Measurements from ENCODE around the gene SLBP.
A peak's percentile ranks its signal among the peaks of the same experiment; 100 is the strongest.

SLBP gene

DNA sequence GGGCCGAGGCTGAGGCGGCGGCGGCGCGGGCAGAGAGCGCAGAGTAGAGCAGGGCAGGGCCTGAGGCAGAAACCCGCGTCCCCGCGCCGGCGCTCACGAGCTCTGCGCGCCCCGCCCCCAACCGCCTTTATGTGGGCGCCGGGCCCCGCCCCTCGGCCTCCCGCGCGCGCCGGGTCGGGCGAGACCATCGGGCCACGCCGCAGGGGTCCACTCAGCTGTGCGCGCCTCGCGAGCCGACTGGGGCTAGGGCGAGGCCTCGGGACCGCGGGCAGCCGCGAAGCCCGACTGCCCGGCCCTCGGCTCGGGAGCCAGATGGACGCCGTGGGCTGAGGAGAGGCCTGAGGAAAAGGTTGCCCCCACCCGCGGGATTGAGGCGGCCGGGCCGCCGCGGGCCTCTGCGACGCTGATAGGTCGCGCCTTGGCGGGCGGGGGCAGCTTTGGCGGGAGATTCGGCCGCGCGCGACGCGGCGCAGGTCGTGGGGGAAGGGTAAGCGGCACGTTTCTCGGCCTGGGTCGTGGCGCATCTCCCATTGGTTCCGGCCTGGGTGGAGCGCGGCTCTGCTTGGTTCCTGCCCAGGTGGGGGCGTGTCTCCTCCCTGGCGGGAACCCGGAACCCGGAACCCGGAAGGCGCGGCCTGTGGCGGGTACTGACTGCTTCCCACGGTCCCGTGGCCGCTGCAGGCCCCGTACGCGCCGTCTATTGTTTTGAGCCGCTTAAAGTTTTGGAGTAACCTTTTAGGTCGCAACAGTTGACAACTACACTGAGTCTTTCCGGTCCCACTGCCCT lies at the start of gene SLBP:
Gene SLBP (minus strand): TSS at position 104 of the 787 bp plus-strand sequence. CDS start 131 bp downstream, outside the sequence.
- DNase-seq (ENCODE audit: low read depth): peak; percentile 99

DNA sequence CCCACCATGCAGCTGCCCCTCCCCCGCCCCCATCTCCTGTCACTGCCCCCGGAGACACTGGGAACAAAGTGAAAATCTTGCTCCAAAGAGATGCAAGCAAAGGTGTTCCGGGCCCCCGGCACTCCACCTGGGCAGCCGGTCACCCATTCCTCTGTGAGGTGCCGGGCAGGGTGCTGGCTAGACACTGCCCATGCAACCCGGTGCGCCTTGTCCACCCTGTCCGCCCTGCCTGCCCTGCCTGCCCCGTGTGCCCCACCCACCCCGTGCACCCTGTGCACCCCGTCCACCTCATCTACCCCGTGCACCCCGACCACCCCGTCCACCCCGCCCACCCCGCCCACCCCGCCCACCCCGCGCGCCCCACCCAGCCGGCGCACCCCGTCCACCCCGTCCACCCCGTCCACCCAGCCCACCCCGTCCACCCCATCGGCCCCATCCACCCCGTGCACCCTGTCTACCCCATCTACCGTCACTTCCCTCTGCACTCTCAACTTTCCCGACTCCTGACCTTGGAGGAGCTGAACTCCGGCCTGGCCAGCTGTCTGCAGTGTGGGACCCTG lies 49.1 kb upstream of the SLBP start:
- no peak for DNase-seq (ENCODE audit: low read depth)

DNA sequence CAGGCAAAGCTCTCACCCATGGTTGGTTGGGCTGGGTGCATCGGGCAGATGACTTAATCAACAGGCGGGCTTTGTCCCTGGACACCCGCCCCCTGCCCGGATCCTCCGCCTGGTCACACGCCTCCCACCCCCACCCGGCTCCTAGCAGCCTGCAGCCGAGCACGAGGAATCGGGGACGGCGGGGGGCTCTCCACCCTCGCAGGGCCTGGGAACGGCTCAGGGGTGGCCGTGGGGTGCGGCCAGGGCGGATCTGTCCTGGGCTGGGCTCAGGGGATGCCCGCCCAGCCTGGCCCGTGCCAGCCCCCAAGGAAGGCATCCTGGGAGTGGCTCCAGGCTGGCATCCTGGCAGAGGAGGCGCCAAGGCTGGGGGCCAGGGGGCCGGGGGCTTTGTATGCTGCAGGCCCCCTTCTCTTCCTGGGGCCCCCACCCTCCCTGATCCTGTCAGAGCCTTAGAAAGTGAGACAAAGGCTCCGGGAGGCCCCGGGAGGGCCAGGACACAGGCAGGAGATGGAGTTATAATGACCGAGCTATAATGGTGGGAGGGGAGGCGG lies 48.5 kb upstream of the SLBP start:
- no peak for DNase-seq (ENCODE audit: low read depth)

DNA sequence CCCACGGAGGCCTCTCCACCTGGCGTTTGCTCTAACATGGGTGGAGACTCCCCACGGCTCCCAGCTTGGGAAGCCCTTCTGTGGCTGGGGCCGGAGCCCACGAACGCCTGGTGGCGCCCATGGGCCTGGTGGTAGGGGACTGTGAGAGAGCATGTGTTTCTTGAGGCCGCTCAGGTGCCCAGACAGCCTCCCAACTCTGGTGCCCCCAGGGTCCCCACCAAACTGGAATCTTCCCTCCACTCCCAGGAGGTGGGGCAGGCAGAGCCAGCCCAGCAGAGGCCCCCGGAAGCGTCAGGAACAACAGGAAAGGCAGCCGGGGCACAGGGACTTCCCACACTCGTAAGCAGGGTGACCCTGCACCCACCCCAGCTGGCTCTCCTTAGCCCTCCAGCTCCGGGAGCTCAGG lies 47.7 kb upstream of the SLBP start:
- DNase-seq (ENCODE audit: low read depth): no peak

DNA sequence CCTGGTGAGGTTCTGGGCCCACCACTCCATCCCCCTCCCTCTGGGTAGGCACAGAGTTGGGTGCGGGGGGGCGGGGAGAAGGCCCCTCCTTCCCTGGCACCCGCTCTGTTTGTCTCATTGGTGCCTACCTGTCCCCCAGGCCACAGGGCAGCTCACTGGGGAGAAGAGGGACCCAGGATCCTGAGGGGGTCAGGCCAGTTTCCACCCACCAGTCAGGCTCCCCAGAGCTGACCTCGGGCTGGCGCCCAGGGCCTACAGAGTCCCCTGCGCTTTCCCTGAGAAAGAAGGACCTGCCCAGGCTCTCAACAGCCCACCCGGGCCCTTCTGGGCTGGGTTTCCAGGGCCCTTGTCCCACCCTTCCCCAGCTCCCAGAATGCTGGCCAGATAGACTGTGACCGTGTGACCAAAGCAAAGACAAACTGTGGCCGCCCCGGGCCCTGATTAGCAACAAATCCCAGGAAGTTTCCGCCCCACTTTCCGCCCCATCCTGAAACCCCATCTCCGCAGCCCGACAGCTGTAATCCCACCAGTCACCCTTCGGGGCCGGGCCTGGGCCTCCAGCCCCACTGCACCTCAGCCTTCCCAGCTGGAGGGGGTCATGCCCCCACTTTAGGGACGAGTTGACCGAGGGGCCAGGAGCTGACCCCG lies 47.2 kb upstream of the SLBP start:
- DNase-seq (ENCODE audit: low read depth): no peak

DNA sequence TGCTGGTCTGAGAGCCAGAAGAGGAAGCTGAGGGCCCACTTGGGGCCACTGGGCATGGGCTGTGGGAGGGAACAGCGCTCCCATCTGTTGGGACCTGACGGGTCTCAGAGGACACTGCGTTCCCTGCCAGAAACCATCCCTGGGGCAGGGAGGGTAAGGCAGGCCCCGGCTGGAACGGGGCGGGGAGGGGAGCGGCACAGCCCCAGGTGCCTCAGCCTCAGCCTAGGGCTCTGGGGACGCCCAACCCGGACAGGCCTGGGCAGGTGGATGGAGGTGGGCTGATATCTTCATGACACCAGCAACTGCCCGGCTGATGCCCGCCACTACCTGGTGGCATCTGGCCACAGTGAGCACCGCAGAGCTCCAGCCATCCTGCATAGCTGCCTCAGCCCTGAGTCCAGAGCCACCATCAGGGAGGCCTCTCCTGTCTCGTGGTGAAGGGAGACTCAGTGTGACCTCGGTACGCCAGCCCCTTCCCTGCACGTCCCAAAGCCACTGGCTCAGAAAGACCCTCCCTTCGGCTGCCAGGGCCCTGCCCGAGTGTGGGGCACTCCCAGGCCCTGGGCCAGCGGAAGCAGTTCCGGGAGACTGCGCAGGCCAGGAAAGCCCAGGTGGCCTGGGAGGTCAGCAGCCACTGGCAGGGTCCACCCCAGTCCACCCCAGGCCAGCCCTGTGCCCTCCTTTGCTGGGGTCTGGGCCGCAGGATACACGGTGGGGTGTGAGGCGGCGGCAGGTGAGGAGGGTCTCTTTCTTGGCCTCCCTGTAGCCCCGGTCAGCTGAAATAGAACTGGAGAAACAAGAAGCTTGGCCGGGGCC lies 46.4 kb upstream of the SLBP start:
- DNase-seq (ENCODE audit: low read depth): no peak

DNA sequence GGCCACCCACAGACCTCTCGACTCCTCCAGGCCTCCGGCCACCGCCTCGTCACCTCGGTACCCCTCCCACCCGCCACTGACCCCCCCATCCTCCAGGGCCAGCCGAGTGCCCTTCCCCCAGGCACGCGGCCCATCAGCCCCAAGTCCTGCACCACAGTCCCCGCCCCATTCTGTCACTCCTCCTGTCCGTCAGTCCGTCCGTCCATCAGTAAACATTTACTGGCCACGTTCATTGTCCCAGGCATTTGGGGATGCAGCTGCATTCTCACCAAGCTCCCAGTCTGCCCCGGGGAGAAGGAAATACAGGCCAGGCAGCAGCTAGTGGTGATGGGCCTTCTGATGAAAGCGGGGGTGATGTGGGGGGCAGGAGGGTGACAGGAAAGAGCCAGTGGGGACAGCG lies 45.7 kb upstream of the SLBP start:
- DNase-seq (ENCODE audit: low read depth): no peak

DNA sequence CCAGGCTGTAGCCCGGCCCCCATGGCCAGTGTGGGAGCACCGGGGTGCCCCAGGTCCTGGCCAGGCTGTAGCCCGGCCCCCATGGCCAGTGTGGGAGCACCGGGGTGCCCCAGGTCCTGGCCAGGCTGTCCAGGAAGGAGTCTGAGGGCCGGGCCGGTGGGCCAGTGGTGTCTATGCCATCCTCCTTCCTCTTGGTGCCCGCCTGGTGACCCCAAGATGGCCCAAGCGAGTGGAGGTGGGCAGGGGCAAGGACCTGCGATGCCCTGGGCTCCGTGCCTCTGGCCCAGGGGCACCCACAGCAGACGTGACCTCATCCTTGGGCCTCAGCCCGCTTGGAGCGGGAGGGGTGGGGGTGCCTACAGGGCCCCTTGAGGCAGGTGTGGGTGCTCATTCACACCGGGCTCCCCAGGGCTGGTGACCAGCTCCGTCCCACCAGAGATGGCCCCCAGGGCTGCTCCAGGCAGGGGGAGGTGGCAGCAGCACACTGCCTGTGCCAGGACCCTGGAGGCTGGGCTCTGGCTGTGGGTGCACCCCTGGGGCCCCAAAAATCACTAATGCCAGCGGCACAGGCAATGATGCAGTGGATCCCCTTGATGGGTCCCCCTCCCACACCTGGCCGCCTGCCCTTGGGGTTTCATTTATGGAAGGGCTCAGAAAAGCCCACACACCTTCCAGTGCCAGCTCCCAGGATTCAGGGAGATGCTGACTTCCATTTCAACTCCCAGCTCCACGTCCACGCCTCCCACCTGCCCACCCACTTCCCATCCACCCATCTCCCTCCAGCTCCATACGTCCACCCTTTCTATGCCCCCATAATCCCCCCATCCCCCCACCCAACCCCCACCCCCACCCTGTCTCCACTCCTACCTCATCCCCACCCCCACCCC lies 45.0 kb upstream of the SLBP start:
- DNase-seq (ENCODE audit: low read depth): no peak

DNA sequence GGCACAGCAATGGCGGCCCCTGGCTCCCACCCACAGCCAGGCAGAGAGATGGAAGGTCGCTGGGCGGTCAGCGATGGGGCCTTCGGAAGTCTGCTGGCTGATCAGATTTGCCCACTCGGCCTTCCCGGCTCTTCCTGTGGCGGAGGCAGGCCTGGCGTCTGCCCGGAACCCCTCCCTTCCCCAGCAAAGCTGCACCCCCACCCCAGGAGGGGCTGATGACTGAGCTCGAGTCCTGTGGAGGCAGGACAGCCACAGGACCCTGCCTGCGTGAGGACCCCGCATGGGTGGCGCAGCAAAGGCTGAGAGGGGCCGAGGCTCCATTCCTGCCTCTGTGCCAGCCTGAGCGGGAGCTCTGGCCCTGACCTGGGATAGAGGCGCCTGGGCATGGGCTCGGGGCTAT lies 44.0 kb upstream of the SLBP start:
- no peak for DNase-seq (ENCODE audit: low read depth)

DNA sequence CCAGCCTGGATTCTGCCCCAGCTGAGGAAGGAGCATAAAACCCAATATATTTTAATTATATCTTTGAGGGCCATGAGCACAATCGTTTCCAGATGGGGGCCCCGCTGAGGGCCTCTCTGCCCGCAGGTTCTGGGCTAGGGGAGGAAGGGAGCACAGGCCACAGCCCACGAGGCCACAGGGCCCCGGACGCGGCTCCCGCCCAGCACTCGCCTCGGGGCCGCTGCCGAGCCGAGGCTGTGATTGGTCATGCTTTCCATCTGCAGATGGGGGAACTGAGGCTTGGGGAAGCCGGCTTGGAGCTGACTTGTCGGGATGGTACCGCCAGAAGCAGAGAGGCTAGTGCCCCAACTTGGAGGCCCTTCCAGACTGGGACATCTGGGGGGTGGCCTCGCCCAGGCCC lies 43.2 kb upstream of the SLBP start:
- no peak for DNase-seq (ENCODE audit: low read depth)

DNA sequence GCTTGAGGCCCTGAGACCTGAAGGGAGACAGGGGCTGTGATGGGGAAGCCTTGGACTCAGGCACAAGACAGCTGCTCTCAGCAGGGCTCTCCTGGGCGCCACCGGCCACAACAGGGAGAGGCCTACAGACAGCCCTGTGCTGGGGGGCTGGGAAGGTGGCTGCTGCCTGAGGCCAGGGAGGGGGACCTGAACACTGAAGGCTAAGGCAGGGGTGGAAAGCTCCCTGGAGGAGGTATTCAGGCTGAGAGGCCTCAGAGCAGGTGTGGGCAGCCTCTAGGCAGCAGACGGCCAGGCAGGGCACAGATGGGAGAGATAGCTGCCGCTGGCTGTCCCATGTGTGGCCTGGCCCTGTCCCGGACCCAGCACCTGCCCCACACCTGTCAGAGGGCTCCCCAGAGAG lies 42.2 kb upstream of the SLBP start:
- DNase-seq (ENCODE audit: low read depth): no peak

DNA sequence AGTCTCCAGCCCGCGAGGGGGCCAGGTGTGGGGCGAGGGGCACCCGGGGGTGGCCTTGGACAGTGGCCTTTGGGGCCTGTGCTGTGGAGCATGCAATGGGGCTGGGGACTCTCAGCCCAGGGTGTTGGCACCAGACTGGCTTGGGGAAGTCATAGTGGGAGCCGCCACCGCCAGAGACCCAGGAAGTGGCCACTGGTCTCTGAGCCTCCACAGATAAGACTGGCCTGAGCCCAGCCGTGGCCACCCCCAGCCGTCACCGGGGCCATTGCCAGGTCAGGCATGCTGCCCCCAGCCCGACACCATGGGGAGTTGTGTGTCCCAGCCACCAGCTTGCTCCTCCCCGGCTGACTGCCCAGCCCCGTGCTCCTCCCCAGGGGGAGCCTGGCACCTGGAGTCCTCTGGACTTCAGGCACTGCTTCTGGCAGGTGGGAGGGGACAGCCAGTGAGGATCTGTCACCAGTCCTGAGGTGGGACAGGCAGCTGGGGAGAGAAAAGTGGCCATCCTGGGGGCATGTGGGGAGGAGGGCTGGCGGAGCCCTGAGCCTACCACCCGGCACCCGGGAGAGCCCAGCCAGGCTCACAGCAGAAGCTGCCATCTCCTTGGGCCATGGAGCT lies 41.7 kb upstream of the SLBP start:
- DNase-seq (ENCODE audit: low read depth): no peak

DNA sequence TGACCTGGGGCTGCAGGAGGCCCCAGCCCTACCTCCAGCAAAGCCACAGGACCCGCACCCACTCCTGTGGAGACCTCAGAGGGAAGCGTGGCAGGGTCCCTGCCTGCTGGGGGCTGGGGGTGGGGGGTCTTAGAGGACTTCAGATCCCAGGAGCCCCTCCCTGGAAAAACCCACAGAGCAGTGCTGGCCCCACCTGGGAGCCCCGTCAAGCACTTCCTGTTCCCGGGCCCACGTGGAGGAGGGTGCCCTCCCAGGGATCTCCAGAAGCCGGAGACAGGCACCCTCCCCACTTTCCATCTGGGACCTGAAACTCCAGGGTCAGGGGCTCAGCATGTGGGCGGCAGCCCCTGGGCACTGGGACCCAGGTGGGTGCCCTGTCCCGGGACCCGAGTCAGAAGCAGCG lies 41.2 kb upstream of the SLBP start:
- no peak for DNase-seq (ENCODE audit: low read depth)

DNA sequence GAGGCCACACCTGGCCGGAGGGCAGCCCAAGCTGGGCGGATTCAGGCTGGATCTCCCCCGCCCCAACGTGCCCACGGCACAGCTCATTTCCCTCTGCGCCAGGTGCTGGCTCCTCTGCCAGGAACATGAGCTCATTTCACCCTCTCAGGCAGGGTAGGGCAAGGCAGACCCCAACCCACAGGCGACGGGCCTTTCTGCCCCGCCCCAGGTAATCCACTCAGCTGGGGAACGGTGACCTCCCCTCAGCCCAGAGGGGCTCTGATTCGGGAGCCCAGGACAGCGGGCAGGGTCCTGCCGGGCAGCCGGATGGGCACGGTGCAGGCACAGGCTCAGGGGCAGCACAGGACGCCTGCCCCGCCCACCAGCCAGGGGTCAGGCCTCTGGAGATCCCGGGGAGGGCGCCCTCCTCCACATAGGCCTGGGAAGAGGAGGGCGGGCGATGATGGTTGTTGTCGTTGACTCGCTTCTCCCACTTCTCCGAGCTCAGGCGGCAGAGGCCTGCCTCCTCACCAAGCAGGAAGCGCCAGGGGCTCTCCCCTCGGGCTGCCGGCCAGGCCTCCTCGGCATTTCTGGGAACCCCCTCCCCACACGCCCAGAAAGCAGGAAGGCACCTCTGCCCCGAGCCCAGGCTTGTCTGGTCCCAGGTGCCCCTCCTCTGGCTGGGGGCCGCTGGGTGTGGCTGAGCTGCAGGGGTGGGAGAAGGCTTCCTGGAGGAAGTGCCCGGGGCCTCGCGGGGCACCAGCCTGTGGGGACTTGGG lies 40.3 kb upstream of the SLBP start:
- DNase-seq (ENCODE audit: low read depth): no peak

DNA sequence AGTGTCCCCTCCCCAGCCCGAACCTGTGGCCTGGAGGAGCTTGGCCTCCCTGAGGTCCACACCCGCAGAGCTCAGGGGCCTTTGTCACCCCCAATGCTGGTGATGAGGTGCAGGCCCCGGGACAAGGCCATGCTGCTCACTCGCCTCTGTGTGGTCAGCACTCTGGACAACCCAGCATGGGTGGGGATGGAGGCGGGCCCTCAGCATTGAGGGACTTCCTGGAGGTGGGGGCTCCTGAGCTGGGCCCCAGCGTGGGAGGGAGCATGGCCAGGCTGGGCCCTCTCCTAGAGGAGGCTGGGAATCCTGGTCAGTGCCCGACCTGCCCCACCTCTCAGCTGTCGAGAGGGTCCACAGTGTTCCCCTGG lies 39.8 kb upstream of the SLBP start:
- DNase-seq (ENCODE audit: low read depth): no peak

DNA sequence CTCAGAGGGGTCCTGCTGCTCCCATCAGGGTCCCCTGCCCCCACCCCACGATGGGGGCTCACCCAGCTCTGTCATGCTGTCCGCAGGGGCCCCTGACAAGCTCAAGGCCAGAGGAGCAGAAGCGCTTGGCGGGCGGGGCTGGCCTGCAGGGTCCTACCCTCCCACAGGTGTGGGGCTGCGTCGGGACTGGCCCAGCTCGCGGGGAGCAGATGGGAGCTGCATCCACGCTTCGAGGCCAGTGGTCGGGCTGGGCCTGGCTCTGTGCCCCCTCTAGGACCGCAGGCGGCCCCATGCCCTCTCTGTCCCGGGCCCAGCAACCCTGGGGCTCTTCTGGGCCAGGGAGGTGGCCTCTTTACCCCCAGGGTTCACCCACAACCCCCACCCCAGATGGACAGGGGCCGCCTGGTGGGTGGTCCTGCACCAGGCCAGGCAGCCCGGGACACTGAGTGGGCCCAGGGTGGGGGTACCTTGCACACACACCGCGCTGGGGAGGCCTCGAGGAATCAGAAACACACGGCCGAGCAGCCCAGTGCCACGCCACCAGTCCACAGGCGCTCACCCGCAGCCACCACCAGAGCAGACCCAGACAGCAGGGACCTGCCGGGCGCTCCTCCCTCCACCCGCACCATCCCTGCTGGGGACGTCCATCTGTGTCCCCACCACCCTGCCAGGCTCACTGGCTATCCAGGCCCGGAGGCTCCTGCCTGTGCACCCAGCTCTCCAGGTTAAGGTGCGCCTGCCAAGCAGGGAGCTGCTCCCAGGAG lies 39.2 kb upstream of the SLBP start:
- no peak for DNase-seq (ENCODE audit: low read depth)

DNA sequence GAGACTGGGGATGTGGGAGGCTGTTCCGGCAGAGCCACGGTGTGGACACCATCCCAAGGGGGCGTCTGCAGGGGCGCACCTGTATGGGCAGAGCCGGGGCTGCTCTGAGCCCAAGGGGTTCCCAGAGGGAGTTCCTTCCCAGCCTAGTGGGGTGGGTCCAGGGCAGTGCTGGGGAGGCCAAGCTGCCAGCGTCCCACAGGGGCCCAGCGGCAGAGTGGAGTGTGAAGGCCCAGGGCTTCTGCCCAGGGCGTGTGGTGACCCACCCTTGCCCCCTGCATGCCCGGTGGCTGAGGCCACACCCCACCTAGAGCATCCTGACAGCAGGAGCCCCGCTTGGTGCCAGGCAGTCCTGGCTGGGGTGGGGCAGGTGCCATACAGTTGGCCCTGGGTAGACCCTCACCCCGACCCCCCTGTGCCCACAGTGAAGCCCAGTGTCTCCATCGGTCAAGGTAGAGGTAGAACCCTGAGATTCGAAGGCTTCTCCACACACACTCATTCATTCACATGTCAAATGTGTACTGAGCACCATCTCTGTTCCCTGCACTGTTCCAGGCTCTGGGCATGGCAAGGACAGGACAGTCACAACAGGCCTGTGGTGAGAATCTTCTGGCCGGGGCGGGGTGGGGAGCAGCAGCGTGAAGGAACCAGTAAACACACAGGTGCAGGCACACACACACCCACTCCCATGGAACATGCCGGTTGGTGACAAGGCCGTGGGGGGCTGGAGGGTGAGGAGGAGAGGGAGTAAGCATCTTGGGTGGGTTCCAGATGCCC lies 38.4 kb upstream of the SLBP start:
- no peak for DNase-seq (ENCODE audit: low read depth)

DNA sequence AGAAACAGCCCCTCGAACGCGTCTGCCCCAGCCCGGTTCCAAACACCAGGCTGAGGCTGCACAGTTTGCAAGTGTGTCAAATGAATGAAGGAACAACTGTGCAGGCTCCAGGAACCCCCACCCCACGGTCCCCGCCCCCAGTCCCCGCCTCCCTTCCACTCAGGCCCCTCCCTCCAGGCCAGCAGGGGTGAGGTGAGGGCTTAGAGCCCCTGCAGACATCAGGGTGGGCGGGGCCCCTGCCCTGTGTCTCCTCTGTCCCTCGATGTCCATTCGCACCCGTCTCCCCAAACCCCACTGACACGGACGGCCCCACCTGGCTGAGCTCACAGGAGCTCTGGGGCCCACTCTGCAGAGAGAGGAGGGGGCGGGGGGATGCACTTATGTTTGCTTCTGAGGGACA lies 37.7 kb upstream of the SLBP start:
- DNase-seq (ENCODE audit: low read depth): no peak

DNA sequence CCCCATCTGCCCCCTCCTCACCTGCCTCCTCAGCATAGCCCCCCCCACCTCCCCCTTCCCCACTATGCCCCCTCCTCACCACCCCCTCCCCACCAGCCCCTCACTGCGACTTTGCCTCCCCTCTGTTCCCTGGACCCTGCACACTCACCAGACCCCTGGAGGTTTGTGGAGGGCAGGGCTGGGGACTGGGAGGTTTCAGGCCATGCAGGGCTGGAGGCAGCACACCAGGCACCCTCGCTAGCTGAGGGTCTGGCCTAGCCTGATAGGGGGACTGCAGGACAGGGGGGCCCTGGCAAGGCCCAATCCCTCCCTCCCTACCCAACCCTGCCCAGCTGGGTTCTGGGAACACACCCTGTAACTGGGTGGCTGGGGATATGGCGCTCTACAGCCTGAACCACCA lies 37.3 kb upstream of the SLBP start:
- no peak for DNase-seq (ENCODE audit: low read depth)
